K562 (cell line): ENCODE results near the gene RAG2. TPM values are rescaled to one million over a fixed set of nuclear protein-coding genes. Genes with fewer than 3 reads are reported as not detected.

Experiments used
- ATAC-seq: fragments of 200-7000 bp; cut with Tn5 transposase; 3 replicates; pipeline ENCODE4 v1.9.1; 2020; ENCODE audit warnings: moderate library complexity
- BruUV-seq: library from RNA; stranded (reverse); fragments of 400-500 nt; replicated peaks from 2 replicates; lab custom pipeline; 2021; lab: Mats Ljungman, UMichigan
- CTCF ChIA-PET: fragments of 300-600 bp; formaldehyde crosslinking; extraction: SDS; loops from one replicate; lab custom pipeline; 2021; ENCODE audit warnings: low intra/inter-chr PET ratio; lab: Yijun Ruan, JAX
- POLR2A ChIA-PET: fragments of 300-600, 350-650 bp; sonication (Branson Sonifier 250); formaldehyde crosslinking; extraction: SDS; loops from one replicate; lab custom pipeline; 2021; ENCODE audit warnings: antibody characterized with exemption, inconsistent platforms; lab: Yijun Ruan, JAX
- DNase-seq, 4 experiments: peaks; one replicate each; pipeline versions ENCODE4 v3.0.0 to v3.0.0-alpha.2; 2011 to 2018; ENCODE audit warnings: low spot score in 3 of 4, mixed read lengths in 3 of 4; ENCODE audit errors: extremely low read depth in 1 of 4
- FAIRE-seq: peaks from 2 replicates; lab custom pipeline; 2011; peaks lifted over from hg19 to GRCh38; lab: Jason Lieb, UNC
- H2AFZ ChIP-seq: 2 replicates; pipeline ENCODE4 v1.6.0; 2011; ENCODE audit warnings: low read depth, low read length, control low read depth, inconsistent platforms
- H3K27ac ChIP-seq: fragments of 200-600 bp; 3 replicates; pipeline ENCODE4 v1.8.0; 2011; ENCODE audit warnings: low read depth, mild to moderate bottlenecking, control low read depth, inconsistent platforms, low read length, moderate library complexity, mixed read lengths; ENCODE audit errors: extremely low read depth
- H3K27me3 ChIP-seq, 2 experiments: fragments of 300-600 bp in 1 of 2; 2 replicates in 1 of 2; 3 replicates in 1 of 2; pipeline versions ENCODE4 v1.6.0 to v1.8.0; 2011; ENCODE audit warnings: inconsistent platforms in 2 of 2, low read length in 2 of 2, mild to moderate bottlenecking in 1 of 2, mixed read lengths in 1 of 2, moderate library complexity in 1 of 2; ENCODE audit not compliant: control insufficient read depth in 2 of 2, insufficient read depth in 2 of 2
- H3K36me3 ChIP-seq: fragments of 300-600 bp; 3 replicates; pipeline ENCODE4 v1.8.0; 2011; ENCODE audit warnings: mild to moderate bottlenecking, low read length, inconsistent platforms; ENCODE audit not compliant: control insufficient read depth, insufficient read depth
- H3K4me1 ChIP-seq, 2 experiments: fragments of 200-600 bp in 1 of 2; replicated peaks in 1 of 2; 2 replicates in 1 of 2; 3 replicates in 1 of 2; pipeline versions ENCODE4 v1.5.1 to v1.8.0; 2011; ENCODE audit warnings: inconsistent platforms in 2 of 2, low read length in 2 of 2, mild to moderate bottlenecking in 1 of 2, mixed read lengths in 1 of 2, moderate library complexity in 1 of 2; ENCODE audit not compliant: control insufficient read depth in 2 of 2, insufficient read depth in 2 of 2
- H3K4me2 ChIP-seq: 2 replicates; pipeline ENCODE4 v1.6.1; 2011; ENCODE audit warnings: low read length, control low read depth, inconsistent platforms, mixed read lengths; ENCODE audit not compliant: insufficient read depth
- H3K4me3 ChIP-seq: fragments of 200-600 bp; sonication (generic), shearing (Covaris generic); 2 replicates; pipeline ENCODE4 v1.5.1; 2016; ENCODE audit warnings: control low read depth, inconsistent platforms
- H3K79me2 ChIP-seq: fragments of 200-600 bp; 3 replicates; pipeline ENCODE4 v1.8.0; 2011; ENCODE audit warnings: low read length, inconsistent platforms; ENCODE audit not compliant: control insufficient read depth, insufficient read depth
- H3K9ac ChIP-seq, 2 experiments: 2 replicates each; pipeline versions ENCODE4 v1.6.0 to v1.6.1; 2011; ENCODE audit warnings: low read depth in 2 of 2, low read length in 2 of 2, control low read depth in 1 of 2, inconsistent platforms in 1 of 2, mild to moderate bottlenecking in 1 of 2, mixed read lengths in 1 of 2; ENCODE audit not compliant: insufficient read depth in 1 of 2
- H3K9me1 ChIP-seq: one replicate; pipeline ENCODE4 v1.6.0; 2011; ENCODE audit warnings: inconsistent platforms, mild to moderate bottlenecking, low read length, moderate library complexity; ENCODE audit not compliant: control insufficient read depth, insufficient read depth
- H3K9me3 ChIP-seq: replicated peaks from 2 replicates; pipeline ENCODE4 v1.5.1; 2011; ENCODE audit warnings: low read depth, low read length, inconsistent platforms; ENCODE audit not compliant: control insufficient read depth, insufficient read depth
- H4K20me1 ChIP-seq: replicated peaks from 2 replicates; pipeline ENCODE4 v1.6.1; 2011; ENCODE audit warnings: low read length, inconsistent platforms, mixed read lengths; ENCODE audit not compliant: control insufficient read depth, insufficient read depth
- BRF2 ChIP-seq: IDR thresholded peaks from 3 replicates; pipeline ENCODE4 v1.6.1; 2011; ENCODE audit warnings: borderline replicate concordance, mild to moderate bottlenecking; ENCODE audit not compliant: insufficient read length, insufficient read depth
- CBX1 ChIP-seq: sonication (generic); IDR thresholded peaks from 2 replicates; pipeline ENCODE4 v1.6.1; 2016; ENCODE audit warnings: antibody characterized with exemption, low read depth, mild to moderate bottlenecking
- MAFG ChIP-seq: fragments of 450-650 bp; conservative IDR thresholded peaks from 2 replicates; pipeline ENCODE4 v1.6.1; 2016; ENCODE audit warnings: missing genetic modification characterization, missing compliant biosample characterization
- RBM39 ChIP-seq: fragments of 200-400 bp; formaldehyde crosslinking; optimal IDR thresholded peaks from 2 replicates; pipeline ENCODE3; 2018; ENCODE audit warnings: low read depth, low read length
- REST ChIP-seq, 2 experiments: fragments of 450-650 bp; formaldehyde crosslinking in 1 of 2; IDR thresholded peaks; 2 replicates each; pipeline versions ENCODE4 v1.4.0 to v1.6.1; 2014 to 2020; ENCODE audit warnings: mild to moderate bottlenecking in 2 of 2, borderline replicate concordance in 1 of 2, low read depth in 1 of 2
- SMAD4 ChIP-seq: fragments of 250-450 bp; sonication (Bioruptor Pico); conservative IDR thresholded peaks from 2 replicates; pipeline ENCODE4 v1.8.0; 2021; ENCODE audit warnings: inconsistent platforms, mild to moderate bottlenecking, moderate library complexity
- ZNF586 ChIP-seq: fragments of 450-650 bp; formaldehyde crosslinking; conservative IDR thresholded peaks from 2 replicates; pipeline ENCODE4 v1.4.0; 2020; ENCODE audit warnings: mild to moderate bottlenecking, moderate library complexity
- ZNF79 ChIP-seq: fragments of 250-450 bp; sonication (Bioruptor Pico); IDR thresholded peaks from 2 replicates; pipeline ENCODE4 v1.4.0; 2020; ENCODE audit warnings: low read depth, mild to moderate bottlenecking, moderate library complexity
- WGBS: fragments of 100-300 bp; shearing (Covaris generic); methylation state at CpG from one replicate; pipeline ENCODE4 v1.1.6; 2016; ENCODE audit warnings: low coverage, mixed read lengths; ENCODE audit not compliant: insufficient coverage; ENCODE audit errors: missing lambda C conversion rate; 5-methylcytosine and 5-hydroxymethylcytosine counted together
- in situ Hi-C: fragments of 300-500 bp; cut with MboI; formaldehyde crosslinking; loops from 4 replicates; pipeline ENCODE4 v1.15.0; 2018; ENCODE audit warnings: inconsistent platforms, mixed read lengths
- intact Hi-C: fragments of 100-400 bp; cut with micrococcal nuclease; formaldehyde crosslinking; loops from 2 replicates; pipeline ENCODE4 v1.14.2; 2022
- polyA plus RNA-seq, 8 experiments: library from polyadenylated mRNA; depleted of rRNA in 4 of 8; stranded (reverse) in 5 of 8; unstranded in 3 of 8; fragments of >200 nt; fragmentation: Nextera tagmentation in 2 of 8; fragmentation: Illumina TruSeq in 1 of 8; extraction: Ambion mirVana in 2 of 8; extraction: Trizol in 1 of 8; gene quantifications; 2 replicates each; pipeline versions ENCODE4 v1.2.1 to v1.2.3, GENCODE V29; 2011 to 2014; ENCODE audit warnings: inconsistent platforms in 1 of 8, missing spikeins in 1 of 8
- total RNA-seq, 7 experiments: library from RNA; depleted of rRNA in 6 of 7; stranded (reverse); fragments of >200 nt in 6 of 7; fragmentation: Illumina TruSeq in 2 of 7; extraction: Trizol in 2 of 7; gene quantifications; 2 replicates each; pipeline versions ENCODE4 v1.2.1 to v1.2.3, GENCODE V29; 2011 to 2021; ENCODE audit warnings: low replicate concordance in 1 of 7

The RAG2 gene
- total and polyA plus RNA-seq, 9 of the 15 experiments (the other 6 are each of a cell fraction or from before 2014, with no cell fraction given) = 0.06 to 2.7 (median 0.26) TPM; not detected in 3

GRCh38 chr11:36590513-36590912, 7.5 kb downstream of the RAG2 start:
- no peak overlapping the region for H3K27ac ChIP-seq
- H3K4me1 ChIP-seq = no peaks in the 10 kb centered on the region
- CTCF ChIA-PET = interaction anchor here (0.7 kb wide), 1 partner anchor 154 kb away, joined by 3 read pairs; no protein-coding TSS in a partner anchor
- H3K79me2 ChIP-seq = no peaks in the 10 kb centered on the region
- H3K36me3 ChIP-seq = no peaks in the 10 kb centered on the region
- H3K4me2 ChIP-seq = no peak overlapping the region
- no peak overlapping the region for H2AFZ ChIP-seq
- intact Hi-C loops = no loop called here
- H3K4me3 ChIP-seq = no peak overlapping the region
- FAIRE-seq (no peak), ATAC-seq (no peak)
- WGBS = 0% methylated on average over 4 of the region's 4 CpGs
- no peak for TF ChIP-seq BRF2
- peak; percentile 44; the same call in 1 of the 2 replicates for TF ChIP-seq MAFG (tag)
- TF ChIP-seq ZNF79 (CRISPR knock-in tag) = no peak
- TF ChIP-seq CBX1 = no peak
- no peak for TF ChIP-seq RBM39
- TF ChIP-seq REST (IDR thresholded peaks at IDR 0.05; ENCODE audit: borderline replicate concordance) = no peak
- TF ChIP-seq REST (CRISPR knock-in tag; IDR thresholded peaks at IDR 0.05; ENCODE audit: low read depth) = no peak
- TF ChIP-seq ZNF586 (CRISPR knock-in tag) = no peak
- TF ChIP-seq SMAD4 (CRISPR knock-in tag) = no peak
- TF ChIP-seq, all 486 proteins: peak for 1
- Histone ChIP-seq H3K9ac (no peak overlapping the region), H4K20me1 (no peaks in the 10 kb centered on the region), H3K9me3 (no peaks in the 10 kb centered on the region), H3K27me3 (no peaks in the 10 kb centered on the region), H3K9me1 (no peaks in the 10 kb centered on the region)
- in situ Hi-C loops = no loop called here
- POLR2A ChIA-PET = interaction anchor here (0.6 kb wide), 1 partner anchor 15 kb away, joined by 4 read pairs; no protein-coding TSS in a partner anchor
- no TSS peak for BruUV-seq
- no peak for DNase-seq
